Activated CD8-positive, alpha-beta memory T cell treated with anti-CD3 and anti-CD28 coated beads, Interleukin-2, amount 50 U/mL, for 24 hours (primary cell): Measurements from ENCODE around the gene HRAS.
A peak's percentile ranks its signal among the peaks of the same experiment; 100 is the strongest.
"Not testable (repeated sequence)": the region's sequence is repeated elsewhere in the genome, so short reads cannot be mapped to it uniquely, and the experiment has no call there.

Source experiments
- DNase-seq: peaks from one replicate; pipeline ENCODE4 v3.0.0-alpha.2; 2020; ENCODE audit errors: extremely low read depth

HRAS gene

GRCh38 chr11:535519-536454 lies at the start of gene HRAS:
TSS of gene HRAS (minus strand) at chr11:535576.
- peak; percentile 81 for DNase-seq

GRCh38 chr11:584287-584686 lies 48.9 kb upstream of the HRAS start:
- no peak for DNase-seq

- DNase-seq: no peak
These were observed 46.4 kb upstream of the HRAS start for GRCh38 chr11:581752-582151.

GRCh38 chr11:581342-581741 lies 46.0 kb upstream of the HRAS start:
- DNase-seq: no peak

GRCh38 chr11:579830-580601 lies 44.6 kb upstream of the HRAS start:
- DNase-seq: no peak

- DNase-seq: no peak
These were observed 43.1 kb upstream of the HRAS start for GRCh38 chr11:578276-579035.

GRCh38 chr11:577611-577894 lies 42.2 kb upstream of the HRAS start:
- no peak for DNase-seq

- DNase-seq: no peak
These were observed 41.6 kb upstream of the HRAS start for GRCh38 chr11:576811-577610.

- DNase-seq: peak; percentile 79
These were observed 40.8 kb upstream of the HRAS start, which contains the start of gene PHRF1 for GRCh38 chr11:575996-576768. TSS of gene PHRF1 (plus strand) at chr11:576470. CDS start at chr11:581513, 5,043 bp downstream.

GRCh38 chr11:575313-575995 lies 40.1 kb upstream of the HRAS start:
- no peak for DNase-seq

GRCh38 chr11:574632-575312 lies 39.4 kb upstream of the HRAS start:
- no peak for DNase-seq

GRCh38 chr11:574031-574570 lies 38.7 kb upstream of the HRAS start:
- DNase-seq: not testable (repeated sequence)

- no peak for DNase-seq
These were observed 37.9 kb upstream of the HRAS start for GRCh38 chr11:573146-573759.

GRCh38 chr11:571802-572185 lies 36.4 kb upstream of the HRAS start:
- DNase-seq: no peak

GRCh38 chr11:569158-569885 lies 33.9 kb upstream of the HRAS start:
- DNase-seq: no peak

- DNase-seq: peak; percentile 66
These were observed 33.2 kb upstream of the HRAS start for GRCh38 chr11:568306-569157.
